Suprapubic skin (tissue), 4 donors: ENCODE results near the gene ARHGAP44. TPM values are rescaled to one million over a fixed set of nuclear protein-coding genes. Genes with fewer than 3 reads are reported as not detected.

ENCODE experiments used
- DNase-seq, 2 donors: peaks; one replicate each; pipeline ENCODE4 v3.0.0-alpha.2; 2019; ENCODE audit warnings: low spot score in 2 of 2
- H3K27ac ChIP-seq: fragments of 200-600 bp; sonication (generic); one replicate; pipeline ENCODE4 v1.5.1; 2019
- H3K27me3 ChIP-seq: fragments of 200-600 bp; sonication (generic); one replicate; pipeline ENCODE4 v1.5.1; 2019
- H3K36me3 ChIP-seq: fragments of 200-600 bp; sonication (generic); one replicate; pipeline ENCODE4 v1.5.1; 2019
- H3K4me1 ChIP-seq: fragments of 200-600 bp; sonication (generic); one replicate; pipeline ENCODE4 v1.5.1; 2019
- H3K4me3 ChIP-seq: fragments of 200-600 bp; sonication (generic); one replicate; pipeline ENCODE4 v1.5.1; 2019; ENCODE audit warnings: mild to moderate bottlenecking
- H3K9me3 ChIP-seq: fragments of 200-600 bp; sonication (generic); one replicate; pipeline ENCODE4 v1.5.1; 2019
- CTCF ChIP-seq, 2 donors: fragments of 200-600 bp in 1 of 2; fragments of 450-650 bp in 1 of 2; sonication (generic) in 1 of 2; IDR thresholded peaks; one replicate each; pipeline ENCODE4 v1.5.1; 2016 to 2019; ENCODE audit warnings: antibody characterized with exemption in 2 of 2, mild to moderate bottlenecking in 1 of 2, moderate library complexity in 1 of 2
- EP300 ChIP-seq: sonication (generic); formaldehyde crosslinking; IDR thresholded peaks from one replicate; pipeline ENCODE4 v1.6.1; 2017; ENCODE audit warnings: antibody characterized with exemption
- POLR2A ChIP-seq, 2 donors: fragments of 450-650 bp; IDR thresholded peaks; one replicate each; pipeline ENCODE4 v1.6.1; 2017; ENCODE audit warnings: antibody characterized with exemption in 2 of 2, mild to moderate bottlenecking in 2 of 2, moderate library complexity in 2 of 2
- POLR2AphosphoS5 ChIP-seq, 3 donors: sonication (generic); formaldehyde crosslinking; IDR thresholded peaks; one replicate each; pipeline ENCODE4 v1.6.1; 2017; ENCODE audit warnings: antibody characterized with exemption in 3 of 3
- WGBS: methylation state at CpG from one replicate; pipeline ENCODE4 v1.1.5; 2018; 5-methylcytosine and 5-hydroxymethylcytosine counted together
- total RNA-seq, 4 donors: library from RNA; depleted of rRNA; stranded (reverse); fragments of >200 nt; gene quantifications; one replicate each; pipeline ENCODE4 v1.1.0, GENCODE V29; 2016

The ARHGAP44 gene
- total RNA-seq, 4 donors from 2014 or later: 3.5 to 7.1 (median 5.3) TPM

GRCh38 chr17:12839042-12839441 is 49.7 kb downstream of the ARHGAP44 start:
- no peak for DNase-seq
- Histone ChIP-seq H3K4me1 (no peaks in the 10 kb centered on the region), H3K9me3 (peaks cover 5% of the 10 kb centered on the region), H3K36me3 (no peaks in the 10 kb centered on the region), H3K27ac (no peak overlapping the region), H3K27me3 (no peaks in the 10 kb centered on the region), H3K4me3 (no peak overlapping the region)
- no peak for TF ChIP-seq POLR2A (IDR thresholded peaks at IDR 0.05)
- WGBS: 78% methylated on average over 2 of the region's 2 CpGs

- no peak for TF ChIP-seq CTCF (IDR thresholded peaks at IDR 0.05)
- TF ChIP-seq POLR2A (IDR thresholded peaks at IDR 0.05): no peak
- no peak for TF ChIP-seq EP300
- TF ChIP-seq POLR2AphosphoS5 (IDR thresholded peaks at IDR 0.05): no peak
- whole genome bisulfite sequencing: 82% methylated on average over 4 of the region's 4 CpGs
These were observed 53.6 kb downstream of the ARHGAP44 start for GRCh38 chr17:12842936-12843335.

GRCh38 chr17:12850996-12851395 is 61.7 kb downstream of the ARHGAP44 start:
- Histone ChIP-seq H3K9me3 (no peaks in the 10 kb centered on the region), H3K4me3 (no peak overlapping the region), H3K27me3 (no peaks in the 10 kb centered on the region), H3K36me3 (no peaks in the 10 kb centered on the region), H3K4me1 (no peaks in the 10 kb centered on the region), H3K27ac (no peak overlapping the region)
- TF ChIP-seq POLR2A (IDR thresholded peaks at IDR 0.05) (no peak), CTCF (IDR thresholded peaks at IDR 0.05) (no peak), EP300 (no peak), POLR2AphosphoS5 (IDR thresholded peaks at IDR 0.05) (no peak)
- WGBS: 89% methylated on average over 9 of the region's 9 CpGs
- no peak for DNase-seq

More at GRCh38 chr17:12842936-12843335, 53.6 kb downstream of the ARHGAP44 start:
- no peak overlapping the region for H3K4me3 ChIP-seq
- no peak for DNase-seq
- no peaks in the 10 kb centered on the region for H3K27me3 ChIP-seq
- peaks cover 5% of the 10 kb centered on the region for H3K9me3 ChIP-seq
- H3K36me3 ChIP-seq: no peaks in the 10 kb centered on the region
- no peak overlapping the region for H3K27ac ChIP-seq
- no peaks in the 10 kb centered on the region for H3K4me1 ChIP-seq

GRCh38 chr17:12851901-12852435 is 62.7 kb downstream of the ARHGAP44 start:
- 71% methylated on average over 4 of the region's 4 CpGs for WGBS
- Histone ChIP-seq H3K36me3 (no peaks in the 10 kb centered on the region), H3K27ac (no peak overlapping the region), H3K4me3 (no peak overlapping the region), H3K4me1 (no peaks in the 10 kb centered on the region), H3K9me3 (no peaks in the 10 kb centered on the region), H3K27me3 (no peaks in the 10 kb centered on the region)
- no peak for TF ChIP-seq POLR2A (IDR thresholded peaks at IDR 0.05)
- TF ChIP-seq CTCF (IDR thresholded peaks at IDR 0.05): no peak
- TF ChIP-seq POLR2AphosphoS5 (IDR thresholded peaks at IDR 0.05): no peak
- TF ChIP-seq EP300: no peak
- DNase-seq: no peak

GRCh38 chr17:12853921-12854320 is 64.6 kb downstream of the ARHGAP44 start:
- H3K9me3 ChIP-seq: no peaks in the 10 kb centered on the region
- no peak for DNase-seq
- WGBS: 88% methylated on average over 2 of the region's 2 CpGs
- H3K36me3 ChIP-seq: no peaks in the 10 kb centered on the region
- H3K4me1 ChIP-seq: no peaks in the 10 kb centered on the region
- H3K27ac ChIP-seq: no peak overlapping the region
- TF ChIP-seq POLR2AphosphoS5 (IDR thresholded peaks at IDR 0.05) (no peak), EP300 (no peak), CTCF (IDR thresholded peaks at IDR 0.05) (no peak), POLR2A (IDR thresholded peaks at IDR 0.05) (no peak)
- H3K4me3 ChIP-seq: no peak overlapping the region
- no peaks in the 10 kb centered on the region for H3K27me3 ChIP-seq

- no peaks in the 10 kb centered on the region for H3K4me1 ChIP-seq
- H3K27me3 ChIP-seq: no peaks in the 10 kb centered on the region
- H3K4me3 ChIP-seq: no peak overlapping the region
- H3K27ac ChIP-seq: no peak overlapping the region
- TF ChIP-seq POLR2AphosphoS5 (IDR thresholded peaks at IDR 0.05): no peak
- TF ChIP-seq EP300: no peak
- TF ChIP-seq CTCF (IDR thresholded peaks at IDR 0.05): no peak
- no peak for TF ChIP-seq POLR2A (IDR thresholded peaks at IDR 0.05)
- no peak for DNase-seq
- H3K36me3 ChIP-seq: no peaks in the 10 kb centered on the region
- no peaks in the 10 kb centered on the region for H3K9me3 ChIP-seq
- 50% methylated on average over 3 of the region's 3 CpGs for WGBS
These were observed 67.1 kb downstream of the ARHGAP44 start for GRCh38 chr17:12856416-12856815.
